Naive thymus-derived CD4-positive, alpha-beta T cell (primary cell): Measurements from ENCODE around the gene EIF4E. TPM values are rescaled to one million over a fixed set of nuclear protein-coding genes. Genes with fewer than 3 reads are reported as not detected.
"Not testable (repeated sequence)": the region's sequence is repeated elsewhere in the genome, so short reads cannot be mapped to it uniquely, and the experiment has no call there.

Experiments used
- ATAC-seq: fragments of 150-1000 bp; cut with Tn5 transposase; 2 replicates; pipeline ENCODE4 v1.10.0; 2021; ENCODE audit warnings: mild to moderate bottlenecking, moderate library complexity
- CTCF ChIA-PET: fragments of 350-600 bp; sonication (Branson Sonifier 250); formaldehyde crosslinking; loops from one replicate; lab custom pipeline; 2021; ENCODE audit warnings: antibody characterized with exemption; lab: Charles Lee
- POLR2A ChIA-PET: fragments of 350-600 bp; sonication (Branson Sonifier 250); formaldehyde crosslinking; loops from one replicate; lab custom pipeline; 2021; ENCODE audit warnings: antibody characterized with exemption, inconsistent platforms; lab: Charles Lee
- DNase-seq, 9 donors: peaks; one replicate each; pipeline versions ENCODE4 v3.0.0 to v3.0.0-alpha.2; 2020 to 2022; ENCODE audit warnings: mixed read lengths in 1 of 9
- H3K27ac ChIP-seq: one replicate; pipeline ENCODE4 v1.7.0; 2013; ENCODE audit warnings: mild to moderate bottlenecking, low read depth, low read length, moderate library complexity
- H3K27me3 ChIP-seq, 2 donors: one replicate each; pipeline ENCODE4 v1.7.0; 2013; ENCODE audit warnings: low read length in 2 of 2, mild to moderate bottlenecking in 2 of 2, moderate library complexity in 2 of 2; ENCODE audit not compliant: control insufficient read depth in 2 of 2, insufficient read depth in 2 of 2
- H3K36me3 ChIP-seq, 3 experiments: 1 replicate in 2 of 3; 2 replicates in 1 of 3; pipeline ENCODE4 v1.7.0; 2013; ENCODE audit warnings: low read length in 3 of 3, mild to moderate bottlenecking in 3 of 3, moderate library complexity in 1 of 3; ENCODE audit not compliant: insufficient read depth in 3 of 3, control insufficient read depth in 2 of 3
- H3K4me1 ChIP-seq, 2 donors: one replicate each; pipeline ENCODE4 v1.7.0; 2013; ENCODE audit warnings: low read length in 2 of 2, mild to moderate bottlenecking in 2 of 2, moderate library complexity in 1 of 2; ENCODE audit not compliant: control insufficient read depth in 2 of 2, insufficient read depth in 2 of 2
- H3K4me3 ChIP-seq: 2 replicates; pipeline ENCODE4 v1.7.0; 2013; ENCODE audit warnings: mild to moderate bottlenecking, low read length
- H3K9me3 ChIP-seq, 3 experiments: 1 replicate in 2 of 3; 2 replicates in 1 of 3; pipeline ENCODE4 v1.7.0; 2013; ENCODE audit warnings: low read length in 3 of 3; ENCODE audit not compliant: control insufficient read depth in 2 of 3
- H3K27ac Mint-ChIP-seq, 9 donors: one replicate each; pipeline ENCODE4 v1.8.0; 2020 to 2022; ENCODE audit warnings: mixed read lengths in 9 of 9, mild to moderate bottlenecking in 8 of 9, moderate library complexity in 5 of 9, inconsistent platforms in 2 of 9
- H3K27me3 Mint-ChIP-seq, 5 donors: one replicate each; pipeline ENCODE4 v1.8.0; 2021 to 2022; ENCODE audit warnings: mixed read lengths in 5 of 5, mild to moderate bottlenecking in 1 of 5
- H3K36me3 Mint-ChIP-seq, 5 donors: one replicate each; pipeline ENCODE4 v1.8.0; 2020 to 2022; ENCODE audit warnings: mixed read lengths in 5 of 5, mild to moderate bottlenecking in 3 of 5, inconsistent platforms in 1 of 5
- H3K4me1 Mint-ChIP-seq, 7 donors: one replicate each; pipeline ENCODE4 v1.8.0; 2020 to 2022; ENCODE audit warnings: mixed read lengths in 7 of 7, mild to moderate bottlenecking in 3 of 7, inconsistent platforms in 1 of 7
- H3K4me3 Mint-ChIP-seq, 10 donors: one replicate each; pipeline ENCODE4 v1.8.0; 2020 to 2022; ENCODE audit warnings: mild to moderate bottlenecking in 10 of 10, mixed read lengths in 10 of 10, moderate library complexity in 6 of 10, inconsistent platforms in 2 of 10
- H3K9me3 Mint-ChIP-seq, 11 donors: one replicate each; pipeline ENCODE4 v1.8.0; 2020 to 2022; ENCODE audit warnings: mixed read lengths in 11 of 11, mild to moderate bottlenecking in 4 of 11, inconsistent platforms in 1 of 11, moderate library complexity in 1 of 11
- intact Hi-C, 2 donors: fragments of 100-400 bp; cut with micrococcal nuclease; formaldehyde crosslinking; loops; one replicate each; pipeline ENCODE4 v1.15.1; 2023
- polyA plus RNA-seq, 2 donors: library from polyadenylated mRNA; unstranded; fragments of 300-500 nt; fragmentation: Illumina TruSeq; gene quantifications; one replicate each; pipeline ENCODE4 v1.2.3, GENCODE V29; 2021
- total RNA-seq, 6 experiments: library from RNA in 5 of 6; stranded (reverse) in 5 of 6; gene quantifications; 1 replicate in 5 of 6; 2 replicates in 1 of 6; pipeline ENCODE4 v1.2.3 and lab custom pipeline; 2021 to 2026

EIF4E gene
- total and polyA plus RNA-seq, 7 experiments from 2014 or later = 53.0 to 96.1 (median 63.0) TPM

GRCh38 chr4:98842917-98843316 lies 86.0 kb downstream of the EIF4E start:
- H3K4me1 ChIP-seq, H3K4me3 ChIP-seq, H3K27me3 ChIP-seq, DNase-seq, H3K4me1 Mint-ChIP-seq, H3K27me3 Mint-ChIP-seq, H3K36me3 Mint-ChIP-seq, CTCF ChIA-PET, H3K4me3 Mint-ChIP-seq, H3K27ac Mint-ChIP-seq, intact Hi-C loops, H3K36me3 ChIP-seq, ATAC-seq, H3K27ac ChIP-seq, H3K9me3 ChIP-seq, POLR2A ChIA-PET: not testable (repeated sequence)
- peaks cover 0 to 14% (median 7%) of the 10 kb centered on the region in 11 donors for H3K9me3 Mint-ChIP-seq

GRCh38 chr4:98838977-98839618 lies 89.8 kb downstream of the EIF4E start:
- H3K9me3 ChIP-seq = no peaks in the 10 kb centered on the region
- POLR2A ChIA-PET = interaction anchor here (0.5 kb wide), 1 partner anchor 406 kb away, joined by 7 read pairs; no protein-coding TSS in a partner anchor
- Mint-ChIP-seq H3K4me1 (peaks cover 0 to 6% (median 0%) of the 10 kb centered on the region in 7 donors), H3K36me3 (peaks cover 0 to 8% (median 3%) of the 10 kb centered on the region in 5 donors), H3K27ac (no peak overlapping the region), H3K4me3 (no peak overlapping the region), H3K9me3 (peaks cover 0 to 7% (median 0%) of the 10 kb centered on the region in 11 donors), H3K27me3 (peaks cover 0 to 3% (median 0%) of the 10 kb centered on the region in 5 donors)
- no peak for DNase-seq
- no peaks in the 10 kb centered on the region for H3K4me1 ChIP-seq
- no peaks in the 10 kb centered on the region for H3K27me3 ChIP-seq
- intact Hi-C loops = no loop called here
- H3K36me3 ChIP-seq = no peaks in the 10 kb centered on the region
- no peak for ATAC-seq
- H3K4me3 ChIP-seq = no peak overlapping the region
- CTCF ChIA-PET = interaction anchor here (0.6 kb wide), 1 partner anchor 14 kb away, joined by 4 read pairs; no protein-coding TSS in a partner anchor
- H3K27ac ChIP-seq = no peak overlapping the region

GRCh38 chr4:98838531-98838930 lies 90.4 kb downstream of the EIF4E start:
- H3K36me3 Mint-ChIP-seq = peaks cover 0 to 8% (median 3%) of the 10 kb centered on the region in 5 donors
- H3K27ac Mint-ChIP-seq = no peak overlapping the region

GRCh38 chr4:98833384-98833783 lies 95.5 kb downstream of the EIF4E start:
- Mint-ChIP-seq H3K36me3 (no peaks in the 10 kb centered on the region), H3K4me3 (no peak overlapping the region), H3K27ac (no peak overlapping the region), H3K27me3 (peaks cover 0 to 4% (median 0%) of the 10 kb centered on the region in 5 donors), H3K9me3 (no peaks in the 10 kb centered on the region), H3K4me1 (peaks cover 0 to 5% (median 0%) of the 10 kb centered on the region in 7 donors)
- CTCF ChIA-PET = interaction anchor here (1.2 kb wide), 1 partner anchor 352 kb away, joined by 3 read pairs; no protein-coding TSS in a partner anchor
- DNase-seq = no peak
- POLR2A ChIA-PET = no interaction called here
- no peaks in the 10 kb centered on the region for H3K4me1 ChIP-seq
- H3K27ac ChIP-seq = no peak overlapping the region
- intact Hi-C loops = no loop called here
- H3K9me3 ChIP-seq = no peaks in the 10 kb centered on the region
- no peaks in the 10 kb centered on the region for H3K36me3 ChIP-seq
- H3K4me3 ChIP-seq = no peak overlapping the region
- ATAC-seq = no peak
- H3K27me3 ChIP-seq = no peaks in the 10 kb centered on the region

More at GRCh38 chr4:98838531-98838930, 90.4 kb downstream of the EIF4E start:
- CTCF ChIA-PET = no interaction called here
- no peaks in the 10 kb centered on the region for H3K9me3 ChIP-seq
- Mint-ChIP-seq H3K4me3 (no peak overlapping the region), H3K9me3 (peaks cover 0 to 7% (median 0%) of the 10 kb centered on the region in 11 donors), H3K27me3 (peaks cover 0 to 3% (median 0%) of the 10 kb centered on the region in 5 donors), H3K4me1 (peaks cover 0 to 6% (median 0%) of the 10 kb centered on the region in 7 donors)
- H3K27ac ChIP-seq = no peak overlapping the region
- H3K27me3 ChIP-seq = no peaks in the 10 kb centered on the region
- H3K4me1 ChIP-seq = no peaks in the 10 kb centered on the region
- H3K36me3 ChIP-seq = no peaks in the 10 kb centered on the region
- POLR2A ChIA-PET = no interaction called here
- intact Hi-C loops = no loop called here
- no peak overlapping the region for H3K4me3 ChIP-seq
- no peak for DNase-seq
- no peak for ATAC-seq

GRCh38 chr4:98831036-98831435 lies 97.9 kb downstream of the EIF4E start:
- intact Hi-C loops, POLR2A ChIA-PET, H3K27me3 ChIP-seq, H3K9me3 Mint-ChIP-seq, H3K36me3 Mint-ChIP-seq, H3K27ac Mint-ChIP-seq, H3K27ac ChIP-seq, H3K4me3 Mint-ChIP-seq, H3K4me1 ChIP-seq, ATAC-seq, H3K4me3 ChIP-seq, H3K9me3 ChIP-seq, DNase-seq, CTCF ChIA-PET, H3K36me3 ChIP-seq: not testable (repeated sequence)
- peaks cover 0 to 13% (median 0%) of the 10 kb centered on the region in 5 donors for H3K27me3 Mint-ChIP-seq
- peaks cover 0 to 16% (median 0%) of the 10 kb centered on the region in 7 donors for H3K4me1 Mint-ChIP-seq

Other genes starting within 250 kb of the EIF4E start
- 10 to 100 TPM; 29.1 to 50.7 (median 40.2) TPM for gene METAP1, start 66.6 kb upstream of the EIF4E start, total RNA-seq
- 10 to 100 TPM; 26.0 to 30.4 TPM for gene METAP1, start 66.6 kb upstream of the EIF4E start, polyA plus RNA-seq
- gene ADH5, start 159.7 kb upstream of the EIF4E start, total RNA-seq = 100 to 1,000 TPM in 1 of 5 experiments, 10 to 100 TPM in 4; 42.7 to 102 (median 74.0) TPM
- gene ADH5, start 159.7 kb upstream of the EIF4E start, polyA plus RNA-seq = 100 to 1,000 TPM; 143 to 174 TPM
- not detected for gene ADH4, start 215.2 kb upstream of the EIF4E start, total RNA-seq
- not detected for gene ADH4, start 215.2 kb upstream of the EIF4E start, polyA plus RNA-seq